ENCODE measurements around the gene HDX.

DNA sequence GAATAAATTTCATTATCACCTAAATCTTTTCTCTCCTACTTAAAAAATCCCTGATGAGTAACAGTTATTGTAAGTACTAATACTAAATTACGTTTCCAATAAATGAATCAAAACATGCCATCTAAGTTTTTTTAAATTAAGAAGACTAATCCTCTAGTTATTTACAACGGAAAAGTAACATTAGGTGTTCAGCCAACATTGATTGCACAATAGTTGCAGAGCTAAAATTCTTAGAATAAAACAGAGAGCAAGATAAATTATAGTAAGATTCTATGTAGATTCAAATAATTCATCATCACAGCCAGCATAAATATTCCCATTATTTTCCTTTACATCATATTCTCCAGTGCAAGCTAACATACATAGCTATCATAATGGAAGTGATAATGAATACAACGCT lies 139.2 kb downstream of the HDX start:
- TF ChIP-seq EZH2phosphoT487 (IDR thresholded peaks at IDR 0.05; ENCODE audit: insufficient read depth, low read depth) (no peak), EZH2 (IDR thresholded peaks at IDR 0.05; ENCODE audit: insufficient read depth, poor library complexity, severe bottlenecking) (no peak)
